Activated T-helper 17 cell treated with anti-CD3 and anti-CD28 coated beads, Interleukin-2, amount 50 U/mL, for 72 hours (primary cell): ENCODE results near the gene C16orf54. TPM values are rescaled to one million over a fixed set of nuclear protein-coding genes. Genes with fewer than 3 reads are reported as not detected.
"Not testable (repeated sequence)": the region's sequence is repeated elsewhere in the genome, so short reads cannot be mapped to it uniquely, and the experiment has no call there.

Experiments used
- ATAC-seq: fragments of 150-1000 bp; cut with Tn5 transposase; replicated peaks from 2 replicates; pipeline ENCODE4 v1.10.0; 2021; ENCODE audit warnings: mild to moderate bottlenecking, moderate library complexity
- H3K27ac Mint-ChIP-seq: one replicate; pipeline ENCODE4 v1.8.0; 2022; ENCODE audit warnings: mixed read lengths
- H3K27me3 Mint-ChIP-seq: one replicate; pipeline ENCODE4 v1.8.0; 2022; ENCODE audit warnings: mixed read lengths
- H3K36me3 Mint-ChIP-seq: one replicate; pipeline ENCODE4 v1.8.0; 2022; ENCODE audit warnings: low read depth, mild to moderate bottlenecking, mixed read lengths
- H3K4me1 Mint-ChIP-seq: one replicate; pipeline ENCODE4 v1.8.0; 2022; ENCODE audit warnings: mixed read lengths
- H3K4me3 Mint-ChIP-seq: one replicate; pipeline ENCODE4 v1.8.0; 2022; ENCODE audit warnings: mild to moderate bottlenecking, mixed read lengths
- H3K9me3 Mint-ChIP-seq: one replicate; pipeline ENCODE4 v1.8.0; 2022; ENCODE audit warnings: mixed read lengths
- total RNA-seq, 2 donors: library from RNA; stranded (reverse); gene quantifications; one replicate each; pipeline ENCODE4 v1.2.3, GENCODE V29; 2022

C16orf54 gene
- total RNA-seq, 2 donors from 2014 or later: 15.9 to 23.5 TPM

- no peak for ATAC-seq
- Mint-ChIP-seq H3K4me3 (no peak overlapping the region), H3K36me3 (no peaks in the 10 kb centered on the region), H3K27me3 (no peaks in the 10 kb centered on the region), H3K4me1 (peaks cover 10% of the 10 kb centered on the region), H3K9me3 (no peaks in the 10 kb centered on the region), H3K27ac (no peak overlapping the region)
Observed at GRCh38 chr16:29757950-29758466, 12.2 kb upstream of the C16orf54 start.

- not testable (repeated sequence) for H3K4me3 Mint-ChIP-seq, ATAC-seq, H3K27me3 Mint-ChIP-seq, H3K36me3 Mint-ChIP-seq, H3K4me1 Mint-ChIP-seq, H3K9me3 Mint-ChIP-seq, H3K27ac Mint-ChIP-seq
Observed at GRCh38 chr16:29757086-29757485, 11.3 kb upstream of the C16orf54 start.

GRCh38 chr16:29756654-29757053 is 10.9 kb upstream of the C16orf54 start:
- ATAC-seq: no peak
- H3K36me3 Mint-ChIP-seq: no peaks in the 10 kb centered on the region

GRCh38 chr16:29753516-29753915 is 7.7 kb upstream of the C16orf54 start:
- Mint-ChIP-seq H3K27me3 (no peaks in the 10 kb centered on the region), H3K27ac (no peak overlapping the region), H3K36me3 (peaks cover 4% of the 10 kb centered on the region), H3K4me1 (peaks cover 9% of the 10 kb centered on the region), H3K4me3 (no peak overlapping the region), H3K9me3 (no peaks in the 10 kb centered on the region)
- ATAC-seq: no peak

More at GRCh38 chr16:29756654-29757053, 10.9 kb upstream of the C16orf54 start:
- Mint-ChIP-seq H3K9me3 (no peaks in the 10 kb centered on the region), H3K4me1 (peaks cover 10% of the 10 kb centered on the region), H3K4me3 (no peak overlapping the region), H3K27ac (no peak overlapping the region), H3K27me3 (no peaks in the 10 kb centered on the region)

- not testable (repeated sequence) for H3K27me3 Mint-ChIP-seq, ATAC-seq, H3K4me3 Mint-ChIP-seq, H3K9me3 Mint-ChIP-seq
- peak overlapping the region; percentile 66 for H3K27ac Mint-ChIP-seq
- peaks cover 13% of the 10 kb centered on the region for H3K4me1 Mint-ChIP-seq
- H3K36me3 Mint-ChIP-seq: peaks cover 35% of the 10 kb centered on the region
Observed at GRCh38 chr16:29748760-29749149, 3.0 kb upstream of the C16orf54 start.

- Mint-ChIP-seq H3K4me3 (peak overlapping the region; percentile 95), H3K9me3 (no peaks in the 10 kb centered on the region), H3K36me3 (peaks cover 41% of the 10 kb centered on the region), H3K4me1 (peaks cover 13% of the 10 kb centered on the region), H3K27me3 (no peaks in the 10 kb centered on the region), H3K27ac (no peak overlapping the region)
- ATAC-seq: no peak
Observed at GRCh38 chr16:29747947-29748759, 2.4 kb upstream of the C16orf54 start.

- H3K27me3 Mint-ChIP-seq, H3K9me3 Mint-ChIP-seq: not testable (repeated sequence)
- Mint-ChIP-seq H3K36me3 (peaks cover 56% of the 10 kb centered on the region), H3K27ac (peak overlapping the region; percentile 100), H3K4me3 (peak overlapping the region; percentile 95), H3K4me1 (peaks cover 16% of the 10 kb centered on the region)
- ATAC-seq: peak; percentile 6
Observed at GRCh38 chr16:29746518-29746917, 728 bp upstream of the C16orf54 start.

GRCh38 chr16:29745121-29745852 is 503 bp downstream of the C16orf54 start:
- Mint-ChIP-seq H3K36me3 (peaks cover 57% of the 10 kb centered on the region), H3K4me3 (peak overlapping the region; percentile 95), H3K27ac (peak overlapping the region; percentile 100), H3K4me1 (peaks cover 26% of the 10 kb centered on the region), H3K9me3 (no peaks in the 10 kb centered on the region), H3K27me3 (no peaks in the 10 kb centered on the region)
- ATAC-seq: peak; percentile 61

GRCh38 chr16:29744541-29745101 is 1.2 kb downstream of the C16orf54 start:
- ATAC-seq: no peak
- H3K4me3 Mint-ChIP-seq: peak overlapping the region; percentile 95
- peaks cover 57% of the 10 kb centered on the region for H3K36me3 Mint-ChIP-seq
- no peaks in the 10 kb centered on the region for H3K9me3 Mint-ChIP-seq
- peaks cover 32% of the 10 kb centered on the region for H3K4me1 Mint-ChIP-seq
- peak overlapping the region; percentile 100 for H3K27ac Mint-ChIP-seq
- H3K27me3 Mint-ChIP-seq: no peaks in the 10 kb centered on the region

GRCh38 chr16:29743827-29744531 is 1.8 kb downstream of the C16orf54 start:
- H3K27ac Mint-ChIP-seq: peak overlapping the region; percentile 84
- H3K4me1 Mint-ChIP-seq: peaks cover 35% of the 10 kb centered on the region
- no peaks in the 10 kb centered on the region for H3K9me3 Mint-ChIP-seq
- peaks cover 56% of the 10 kb centered on the region for H3K36me3 Mint-ChIP-seq
- H3K4me3 Mint-ChIP-seq: peak overlapping the region; percentile 95
- no peaks in the 10 kb centered on the region for H3K27me3 Mint-ChIP-seq
- ATAC-seq: peak; percentile 27

- Mint-ChIP-seq H3K36me3 (peaks cover 53% of the 10 kb centered on the region), H3K4me1 (peaks cover 36% of the 10 kb centered on the region), H3K4me3 (peak overlapping the region; percentile 95), H3K27ac (peak overlapping the region; percentile 84), H3K9me3 (no peaks in the 10 kb centered on the region), H3K27me3 (no peaks in the 10 kb centered on the region)
- ATAC-seq: no peak
Observed at GRCh38 chr16:29743475-29743826, 2.3 kb downstream of the C16orf54 start.

GRCh38 chr16:29742683-29743275 is 3.0 kb downstream of the C16orf54 start:
- H3K4me3 Mint-ChIP-seq: peak overlapping the region; percentile 95
- H3K4me1 Mint-ChIP-seq: peaks cover 43% of the 10 kb centered on the region
- peaks cover 53% of the 10 kb centered on the region for H3K36me3 Mint-ChIP-seq
- peak overlapping the region; percentile 84 for H3K27ac Mint-ChIP-seq
- no peak for ATAC-seq
- no peaks in the 10 kb centered on the region for H3K9me3 Mint-ChIP-seq
- H3K27me3 Mint-ChIP-seq: no peaks in the 10 kb centered on the region

GRCh38 chr16:29740630-29741015 is 5.2 kb downstream of the C16orf54 start:
- Mint-ChIP-seq H3K27ac (peak overlapping the region; percentile 65), H3K4me1 (peaks cover 51% of the 10 kb centered on the region), H3K36me3 (peaks cover 40% of the 10 kb centered on the region)
- not testable (repeated sequence) for ATAC-seq, H3K9me3 Mint-ChIP-seq, H3K4me3 Mint-ChIP-seq, H3K27me3 Mint-ChIP-seq
